Endometrial microvascular endothelial cells (primary cell): ENCODE measurements around the gene VWF. TPM values are rescaled to one million over a fixed set of nuclear protein-coding genes. Genes with fewer than 3 reads are reported as not detected.
"Not testable (repeated sequence)": the region's sequence is repeated elsewhere in the genome, so short reads cannot be mapped to it uniquely, and the experiment has no call there.

Experiments used
- in situ Hi-C: cut with HindIII; loops from 2 replicates; pipeline ENCODE4 v1.10.0; 2017; ENCODE audit warnings: low sequenced_read_pairs, low pct_unique_long_range_greater_than_20kb; ENCODE audit errors: inconsistent ontology term
- total RNA-seq: library from RNA; depleted of rRNA; stranded (reverse); fragments of >200 nt; gene quantifications from one replicate; pipeline ENCODE4 v1.2.3, GENCODE V29; 2015; ENCODE audit errors: inconsistent ontology term

VWF gene
- total RNA-seq, 1 donor from 2014 or later: 506 TPM

DNA sequence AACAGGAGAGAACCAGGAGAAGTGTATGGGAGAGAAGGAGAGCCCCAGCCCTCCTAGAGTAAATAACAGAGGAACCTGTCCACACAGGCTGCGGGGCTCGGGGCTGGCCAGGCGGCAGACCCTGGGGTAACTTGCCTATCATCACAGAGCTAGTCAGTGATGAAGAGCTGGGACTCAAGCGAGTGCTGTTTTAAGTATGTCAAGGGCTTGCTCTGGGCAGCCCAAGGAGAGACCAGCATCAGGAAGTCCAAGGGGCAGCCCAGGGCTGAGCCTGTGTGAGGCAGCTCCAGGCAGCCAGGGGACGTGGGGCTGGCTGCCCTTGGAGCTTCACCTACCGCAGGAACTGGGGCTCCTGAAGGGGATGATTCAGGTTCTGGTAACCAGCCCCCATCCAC, 10.0 kb downstream of the VWF start:
- in situ Hi-C loops: no loop called here

DNA sequence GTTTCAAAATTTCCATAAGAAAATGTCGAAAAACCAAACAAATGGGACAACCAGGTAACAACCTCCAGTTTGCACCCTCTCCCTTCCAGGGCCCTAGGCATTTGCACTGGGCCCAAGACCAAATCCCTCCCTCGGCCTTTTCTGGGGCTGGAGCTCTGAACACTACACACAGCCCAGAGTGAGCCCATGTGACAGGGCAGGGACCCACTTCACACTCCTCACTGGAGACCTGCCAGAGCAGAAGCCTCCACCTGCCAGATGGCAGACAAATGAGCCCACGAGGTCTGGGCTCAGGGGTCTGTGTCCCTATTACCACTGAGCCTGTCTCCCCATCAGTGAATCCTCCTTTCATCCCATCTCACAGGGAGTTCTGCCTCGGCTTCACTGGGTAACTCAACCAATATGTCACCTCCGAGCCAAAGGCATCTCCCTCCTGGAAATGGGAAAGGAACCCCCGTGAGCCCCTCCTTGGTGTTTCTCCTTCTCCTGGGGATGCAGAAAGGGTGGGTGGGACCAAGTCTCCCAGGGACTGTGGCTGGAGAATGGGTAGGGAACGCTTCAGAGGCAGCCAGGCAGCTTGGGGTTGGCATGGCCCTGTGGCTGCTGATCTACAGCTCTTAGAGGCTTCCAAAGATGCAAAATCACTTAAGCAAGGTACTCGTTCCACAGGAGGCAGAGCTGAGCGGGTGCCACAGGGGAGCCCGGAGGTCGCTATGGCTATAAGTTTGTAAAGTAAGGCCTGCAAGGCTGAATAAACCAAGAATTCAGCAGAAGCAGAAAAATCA, 10.6 kb downstream of the VWF start:
- in situ Hi-C loops: no loop called here

DNA sequence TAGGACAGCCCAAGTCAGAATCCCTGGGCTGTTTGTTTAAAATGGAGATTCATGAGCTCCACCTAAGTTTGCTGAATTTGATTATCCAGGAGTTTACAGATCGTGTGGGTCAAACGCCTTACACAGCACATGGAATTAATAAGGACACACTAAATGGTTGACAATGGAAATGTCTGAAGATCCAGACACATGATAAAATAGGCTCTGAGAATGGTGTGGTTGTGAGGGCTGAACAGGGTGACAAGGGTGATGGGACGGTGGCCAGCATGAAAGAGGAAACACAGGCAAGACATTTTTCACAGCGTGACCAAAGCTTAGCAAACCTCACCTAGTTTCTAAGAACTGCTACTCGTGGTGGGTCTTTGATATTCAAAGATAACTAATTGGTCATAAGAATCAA, 12.5 kb downstream of the VWF start:
- in situ Hi-C loops: no loop called here

DNA sequence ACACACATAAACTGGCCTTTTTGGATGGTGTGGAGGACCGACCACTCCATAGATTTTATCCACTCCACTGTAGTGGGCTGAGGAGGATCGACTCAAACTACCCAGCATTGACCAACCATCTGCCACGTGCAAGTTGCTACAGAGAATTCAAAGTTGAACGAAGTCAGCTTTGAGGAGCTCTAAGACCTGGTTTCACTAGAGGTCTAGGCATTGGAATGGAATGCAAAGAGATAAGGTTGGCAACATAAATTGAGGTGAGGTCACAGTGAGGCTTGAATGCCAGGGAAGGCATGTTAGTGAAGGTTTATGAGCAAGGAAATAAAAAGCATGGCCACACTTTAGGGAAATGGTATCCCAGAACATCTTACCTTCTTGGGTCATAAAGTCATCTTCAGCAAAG, 14.5 kb downstream of the VWF start:
- in situ Hi-C loops: no loop called here

DNA sequence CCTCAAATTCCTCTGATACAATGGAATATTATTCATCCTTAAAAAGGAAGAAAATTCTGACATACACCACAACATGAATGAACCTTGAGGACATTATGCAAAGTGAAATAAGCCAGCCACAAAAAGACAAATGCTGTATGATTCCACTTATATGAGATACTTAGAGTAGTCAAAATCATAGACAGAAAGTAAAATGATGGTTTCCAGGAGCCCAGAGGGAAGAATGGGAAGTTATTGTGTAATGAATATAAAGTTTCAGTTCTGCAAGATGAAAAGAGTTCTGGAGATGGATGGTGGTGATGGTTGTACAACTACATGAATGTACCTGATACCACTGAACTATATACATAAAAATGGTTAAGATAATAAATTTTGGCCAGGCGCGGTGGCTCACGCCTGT, 18.3 kb downstream of the VWF start:
- in situ Hi-C loops: no loop called here

DNA sequence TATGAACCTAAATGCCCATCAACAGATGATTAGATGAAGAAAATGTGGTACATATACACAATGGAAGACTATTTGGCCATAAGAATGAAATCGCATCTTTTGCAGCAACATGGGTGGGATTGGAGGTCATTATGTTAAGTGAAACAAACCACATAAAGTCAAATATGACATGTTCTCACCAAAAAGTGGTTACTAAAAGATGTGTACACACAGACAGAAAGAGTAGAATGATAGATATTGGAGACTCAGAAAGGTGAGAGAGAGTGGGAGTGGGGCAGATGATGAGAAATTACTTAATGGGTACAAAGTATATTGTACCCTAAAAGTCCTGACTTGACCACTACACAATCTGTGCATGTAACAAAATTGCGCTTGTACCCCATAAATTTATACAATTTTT, 19.6 kb downstream of the VWF start:
- in situ Hi-C loops: no loop called here

DNA sequence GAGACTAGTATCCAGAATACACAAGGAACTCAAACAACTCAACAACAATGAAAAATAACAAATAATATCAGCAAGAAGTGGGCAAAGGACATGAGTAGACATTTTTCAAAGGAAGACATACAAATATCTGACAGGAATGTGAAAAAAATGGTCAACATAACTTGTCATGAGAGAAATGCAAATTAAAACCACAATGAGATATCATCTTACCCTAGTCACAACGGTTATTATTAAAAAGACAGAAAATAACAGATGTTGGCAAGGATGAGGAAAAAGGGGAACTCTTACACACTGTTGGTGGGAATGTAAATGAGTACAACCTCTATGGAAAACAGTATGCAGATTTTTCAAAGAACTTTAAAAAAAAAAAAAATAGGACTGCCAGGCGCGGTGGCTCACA, 20.4 kb downstream of the VWF start:
- in situ Hi-C loops: no loop called here

DNA sequence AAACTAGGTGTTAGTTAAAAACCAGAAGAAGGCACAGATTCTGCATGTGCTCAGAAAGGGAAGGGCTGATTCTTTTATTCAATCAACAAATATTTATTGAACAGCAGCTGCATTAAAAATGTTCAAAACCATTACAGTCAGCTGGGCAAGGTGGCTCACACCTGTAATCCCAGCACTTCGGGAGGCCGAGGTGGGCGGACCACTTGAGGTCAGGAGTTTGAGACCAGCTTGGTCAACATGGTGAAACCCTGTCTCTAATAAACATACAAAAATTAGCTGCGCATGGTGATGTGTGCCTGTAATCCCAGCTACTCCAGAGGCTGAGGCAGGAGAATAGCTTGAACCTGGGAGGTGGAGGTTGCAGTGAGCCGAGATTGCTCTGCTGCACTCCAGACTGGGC, 22.4 kb downstream of the VWF start:
- in situ Hi-C loops: not testable (repeated sequence)

DNA sequence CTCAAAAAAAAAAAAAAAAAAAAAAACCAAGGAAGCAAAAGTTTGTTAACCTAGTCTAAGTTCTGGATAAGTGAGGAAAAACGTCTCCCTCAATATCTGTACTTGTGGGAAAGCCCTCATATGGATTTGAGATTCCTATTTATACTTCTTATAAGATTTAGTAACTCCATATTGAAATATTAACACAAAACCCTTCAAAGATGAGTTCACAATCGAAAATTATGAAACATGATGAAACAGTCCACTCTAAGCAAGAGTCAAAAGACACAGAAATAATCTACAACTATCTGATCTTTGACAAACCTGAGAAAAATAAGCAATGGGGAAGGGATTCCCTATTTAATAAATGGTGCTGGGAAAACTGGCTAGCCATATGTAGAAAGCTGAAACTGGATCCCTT, 25.2 kb downstream of the VWF start:
- in situ Hi-C loops: no loop called here

DNA sequence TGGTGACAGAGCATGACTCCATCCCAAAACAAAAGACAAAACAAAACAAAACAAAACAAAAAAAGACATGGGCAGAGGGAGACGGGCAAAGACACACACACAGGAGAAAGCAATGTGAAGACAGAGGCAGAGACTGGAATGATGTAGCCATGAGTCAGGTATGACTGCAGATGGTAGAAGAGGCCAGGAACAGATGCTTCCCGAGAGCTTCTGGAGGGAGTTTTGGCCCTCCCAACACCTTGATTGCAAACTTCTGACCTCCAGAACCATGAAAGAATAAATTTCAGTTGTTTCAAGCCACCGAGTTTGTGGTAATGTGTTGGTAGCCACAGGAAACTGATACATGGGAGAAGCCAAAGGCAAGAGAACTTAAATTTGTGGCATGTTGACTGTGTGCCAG, 27.1 kb downstream of the VWF start:
- in situ Hi-C loops: no loop called here

DNA sequence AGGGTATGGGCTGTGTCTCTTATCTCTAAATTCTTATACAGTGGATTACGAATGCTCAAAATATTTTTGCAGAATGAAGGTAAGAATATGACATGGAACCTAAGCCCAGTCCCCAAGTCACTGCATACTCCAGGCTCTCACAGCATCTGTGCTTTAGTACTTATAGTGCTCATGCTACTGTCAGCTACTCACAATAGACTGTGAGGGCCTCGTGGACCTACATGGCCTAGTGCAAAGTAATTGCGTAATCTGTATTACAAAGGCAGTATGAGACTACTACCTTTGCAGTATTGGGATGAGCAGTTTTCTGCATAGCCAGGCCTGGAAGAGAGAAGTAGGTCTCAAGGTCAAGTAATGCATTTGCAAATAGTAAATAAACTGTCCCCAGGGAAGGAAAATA, 27.9 kb downstream of the VWF start:
- in situ Hi-C loops: no loop called here

DNA sequence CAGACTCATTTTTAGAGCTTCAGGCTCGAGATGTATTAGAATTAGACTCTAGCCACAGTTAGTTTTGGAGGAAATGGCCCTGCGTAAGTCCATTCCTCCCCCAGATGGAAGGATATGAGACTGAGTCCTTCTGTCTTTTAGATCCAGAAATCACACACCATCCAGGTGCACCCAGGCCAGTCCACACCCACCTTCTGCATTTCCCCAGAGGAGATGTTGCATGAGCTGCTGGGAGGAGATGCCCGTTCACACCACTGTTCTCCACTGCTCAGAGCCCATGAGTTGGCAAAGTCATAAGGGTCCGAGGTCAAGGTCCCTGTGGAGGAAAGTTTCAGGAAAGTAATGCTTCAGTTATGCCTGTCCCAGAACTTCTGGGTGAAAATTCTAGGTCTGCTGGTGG, 29.2 kb downstream of the VWF start:
- in situ Hi-C loops: no loop called here

DNA sequence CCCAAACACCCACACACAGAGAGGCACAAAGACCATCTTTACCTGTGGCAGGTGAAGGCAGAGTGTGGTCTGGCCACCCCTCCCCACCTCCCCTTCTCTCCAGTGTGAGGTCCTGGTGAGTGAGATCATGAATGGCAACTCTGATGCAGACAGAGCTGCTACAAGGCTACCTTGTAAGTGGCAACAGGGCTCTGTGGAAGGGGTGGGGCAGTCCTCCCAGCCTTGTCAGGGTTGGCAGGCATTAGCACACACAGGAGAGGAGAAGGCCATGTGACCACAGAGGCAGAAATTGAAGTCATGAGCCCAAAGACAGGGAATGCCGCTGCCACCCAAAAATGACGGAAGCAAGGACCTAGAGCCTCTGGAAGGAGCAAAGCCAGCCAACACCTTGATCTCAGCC, 30.7 kb downstream of the VWF start:
- in situ Hi-C loops: no loop called here

DNA sequence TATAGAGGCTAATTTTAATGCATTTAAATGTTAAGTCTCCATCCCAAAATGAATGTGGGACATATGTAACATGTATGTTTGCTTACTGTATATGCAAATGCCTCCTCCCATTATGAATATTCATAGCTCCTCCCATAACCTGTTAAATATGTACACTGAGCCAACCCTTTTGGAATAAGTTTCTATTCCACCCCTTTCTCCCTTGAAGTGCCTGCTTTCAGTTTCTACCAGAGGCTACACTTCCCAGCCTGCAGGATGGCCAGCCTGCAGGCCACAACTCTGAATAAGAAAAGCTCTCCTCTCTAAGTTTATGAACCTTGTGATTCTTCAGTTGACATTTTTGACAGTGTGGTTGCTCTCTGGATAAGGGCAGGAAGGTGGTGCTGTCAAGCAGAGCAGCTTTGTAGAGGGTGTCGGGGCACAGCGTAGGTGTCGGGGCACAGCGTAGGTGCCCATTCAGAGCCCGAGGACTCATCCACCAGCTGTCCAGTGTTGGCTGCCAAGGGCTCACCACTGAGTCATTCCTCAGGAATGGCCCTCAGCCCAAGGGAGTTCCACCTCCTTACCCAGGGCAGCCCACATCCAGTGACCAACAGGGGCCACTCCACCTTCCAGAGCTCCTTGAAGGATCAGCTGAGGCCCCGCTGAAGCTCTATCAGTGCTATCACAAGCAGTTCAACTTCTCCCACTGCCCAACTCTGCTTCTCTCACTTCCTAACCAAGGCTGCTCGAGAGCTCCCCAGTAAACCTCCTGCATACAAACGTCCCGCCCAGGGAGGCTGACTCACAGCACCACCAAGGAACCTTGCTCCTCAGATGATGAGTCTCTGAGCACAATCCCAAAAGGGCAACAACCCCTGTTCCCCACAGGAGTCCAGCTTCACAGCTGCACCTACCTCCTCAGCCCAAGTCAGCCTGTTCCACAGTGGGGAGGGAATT, 31.4 kb downstream of the VWF start:
- in situ Hi-C loops: no loop called here

DNA sequence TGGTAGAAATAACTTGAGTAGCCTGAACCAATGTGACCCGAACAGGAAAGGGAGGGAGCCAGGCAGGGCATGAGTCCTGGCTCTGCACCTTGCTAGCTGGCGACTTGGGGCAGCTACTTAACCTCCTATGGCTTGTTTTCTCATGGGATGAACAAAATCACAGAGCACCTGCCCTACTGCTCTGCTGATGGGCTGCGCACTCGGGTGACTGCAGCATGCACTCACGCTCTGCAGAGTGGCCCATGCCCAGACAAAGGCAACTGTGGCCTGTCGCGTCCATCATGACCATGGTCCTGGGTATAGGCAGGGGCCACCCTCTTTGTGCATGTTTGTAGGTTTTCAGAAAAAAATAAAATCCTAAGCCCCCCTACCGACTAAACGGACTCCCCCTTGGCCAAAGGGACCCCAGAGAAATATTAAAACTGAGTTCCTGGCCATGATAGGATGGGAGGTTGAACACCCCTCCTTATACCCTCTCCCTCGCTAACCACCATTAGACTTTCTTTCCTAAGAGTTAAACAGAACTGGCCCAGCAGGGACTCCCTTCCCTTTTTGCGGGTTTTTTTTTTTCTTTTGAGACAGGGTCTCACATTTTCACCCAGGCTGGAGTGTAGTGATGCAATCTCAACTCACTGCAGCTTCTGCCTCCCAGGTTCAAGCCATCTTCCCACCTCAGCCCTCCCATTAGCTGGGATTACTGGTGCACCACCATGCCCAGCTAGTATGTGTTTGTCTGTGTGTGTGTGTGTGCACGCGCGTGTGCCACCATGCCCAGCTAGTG, 32.5 kb downstream of the VWF start:
- in situ Hi-C loops: no loop called here

DNA sequence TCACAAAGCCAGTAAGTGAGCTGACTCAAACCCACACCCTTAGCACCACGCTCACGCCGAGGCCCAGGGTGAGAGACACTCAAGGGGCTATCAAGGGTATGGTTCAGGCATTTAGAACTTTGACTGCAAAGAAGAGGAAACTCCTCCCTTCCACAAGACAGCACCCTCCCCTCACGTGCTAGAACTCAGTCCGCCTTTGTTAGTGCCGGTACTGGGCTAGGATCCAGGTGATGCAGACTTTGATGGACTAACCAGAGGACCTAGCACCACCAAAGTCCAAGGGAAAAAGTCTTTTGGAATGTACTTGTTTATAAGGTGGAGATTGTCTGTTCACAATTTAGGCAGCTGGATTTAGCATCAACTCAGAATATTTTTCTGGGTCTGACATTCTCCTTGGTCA, 33.7 kb downstream of the VWF start:
- in situ Hi-C loops: no loop called here

DNA sequence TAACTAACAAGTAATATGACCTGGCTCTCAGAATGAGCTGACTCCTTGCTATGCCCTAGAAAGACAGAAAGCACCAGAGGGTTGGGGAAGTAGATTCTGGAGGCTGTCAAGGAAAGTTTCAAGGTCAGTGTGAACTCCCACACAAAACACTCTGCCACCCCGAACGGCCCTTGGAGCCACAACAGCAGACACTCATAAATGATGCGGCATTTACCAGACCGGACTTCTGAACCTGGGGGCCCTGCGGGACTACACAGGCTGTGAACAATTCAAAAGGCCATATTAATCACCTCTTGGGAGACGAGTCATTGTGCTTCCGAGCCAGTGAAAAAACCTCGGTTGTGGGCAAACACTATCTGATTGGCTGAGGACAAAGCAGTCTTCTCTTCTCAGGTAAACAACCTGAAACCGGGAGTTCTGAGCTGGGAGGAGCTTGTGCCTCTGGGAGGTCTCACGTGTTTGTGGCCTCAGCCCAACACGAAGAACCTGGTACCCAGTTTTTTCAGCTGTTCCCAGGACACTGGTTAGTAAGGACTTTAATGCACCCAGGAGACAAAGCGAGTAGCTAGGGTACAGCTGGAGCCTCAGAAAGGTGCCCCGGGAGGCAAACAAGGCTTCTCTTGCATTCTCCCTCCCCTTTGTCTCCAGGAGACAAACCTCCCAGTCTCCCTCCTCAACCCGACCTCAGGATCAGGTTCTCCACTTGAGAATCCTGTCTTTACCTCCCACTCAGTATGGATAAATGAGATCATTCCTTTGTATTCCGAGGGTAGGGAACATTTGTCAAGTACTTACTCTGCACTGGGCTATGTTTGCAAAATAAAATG, 35.3 kb downstream of the VWF start:
- in situ Hi-C loops: no loop called here

DNA sequence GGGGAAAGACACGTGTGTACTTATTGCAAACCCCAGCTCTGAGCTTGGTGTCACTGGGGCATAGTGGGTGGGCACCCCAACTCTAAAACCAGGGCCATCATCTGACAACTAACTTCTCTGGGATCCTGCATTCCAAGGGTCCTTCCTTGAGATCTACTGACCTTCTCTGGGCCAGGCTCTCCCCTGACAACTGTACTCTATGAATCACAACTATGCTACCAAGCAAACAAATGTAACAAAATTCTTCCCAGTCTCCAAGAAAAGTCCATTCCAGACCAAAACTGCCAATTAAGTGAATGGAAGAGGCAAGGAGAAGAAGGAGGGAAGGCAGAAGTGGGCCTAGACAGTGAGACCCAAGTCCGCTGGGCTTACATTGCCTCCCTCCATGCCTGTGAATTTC, 38.2 kb downstream of the VWF start:
- in situ Hi-C loops: no loop called here

DNA sequence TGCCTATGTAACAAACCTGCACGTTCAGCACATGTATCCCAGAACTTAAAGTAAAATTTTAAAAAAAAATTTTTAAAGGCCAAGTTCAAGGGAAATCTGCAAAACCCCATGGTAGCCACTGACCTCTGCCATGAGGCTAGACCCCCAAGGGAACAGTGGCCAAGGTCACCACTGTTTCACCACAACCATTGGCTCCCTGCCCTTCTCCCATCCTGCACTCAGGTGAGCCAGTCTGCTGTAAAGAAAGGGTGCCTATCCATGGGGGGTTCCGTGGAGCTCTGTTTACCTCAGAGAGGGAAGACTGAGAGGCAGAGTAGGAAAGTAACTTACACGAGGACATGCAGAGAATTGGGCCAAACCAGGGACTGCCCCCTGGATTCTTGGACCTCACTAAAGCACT, 38.6 kb downstream of the VWF start:
- in situ Hi-C loops: no loop called here
